ENCODE measurements around the gene CACNA1A.

The CACNA1A gene

DNA sequence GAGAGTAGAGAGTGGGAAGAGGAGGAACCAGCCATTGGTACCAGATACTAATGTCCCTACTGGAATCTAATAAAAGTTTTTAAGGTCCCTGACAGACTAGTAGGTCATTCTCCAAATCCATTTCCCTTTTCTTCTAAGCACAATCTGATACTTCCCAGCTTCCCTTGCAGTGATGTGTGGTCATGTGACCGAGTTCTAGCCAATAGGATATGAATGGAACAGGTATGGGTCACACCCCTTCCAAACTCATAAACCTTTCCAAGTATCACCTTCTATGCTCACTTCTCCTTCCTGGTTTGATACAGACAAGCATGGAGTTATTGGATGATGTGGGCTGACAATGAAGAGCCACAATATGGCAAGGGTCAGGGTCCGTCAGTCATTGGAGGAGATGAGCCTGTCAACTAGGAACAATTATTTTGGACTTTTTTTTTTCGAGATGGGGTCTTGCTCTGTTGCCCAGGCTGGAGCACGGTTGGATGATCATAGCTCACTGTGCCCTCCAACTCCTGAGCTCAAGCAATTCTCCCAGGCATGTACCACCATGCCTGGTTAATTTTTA, 54.8 kb downstream of the CACNA1A start:
- H3K27ac ChIP-seq = no peak overlapping the region
- in situ Hi-C loops (cut with HindIII; ENCODE audit: low pct_ligation_motif_present, low sequenced_read_pairs) = no loop called here
- no peaks in the 10 kb centered on the region for H3K27me3 ChIP-seq (replicated peaks)
- TF ChIP-seq, protein P1, sequence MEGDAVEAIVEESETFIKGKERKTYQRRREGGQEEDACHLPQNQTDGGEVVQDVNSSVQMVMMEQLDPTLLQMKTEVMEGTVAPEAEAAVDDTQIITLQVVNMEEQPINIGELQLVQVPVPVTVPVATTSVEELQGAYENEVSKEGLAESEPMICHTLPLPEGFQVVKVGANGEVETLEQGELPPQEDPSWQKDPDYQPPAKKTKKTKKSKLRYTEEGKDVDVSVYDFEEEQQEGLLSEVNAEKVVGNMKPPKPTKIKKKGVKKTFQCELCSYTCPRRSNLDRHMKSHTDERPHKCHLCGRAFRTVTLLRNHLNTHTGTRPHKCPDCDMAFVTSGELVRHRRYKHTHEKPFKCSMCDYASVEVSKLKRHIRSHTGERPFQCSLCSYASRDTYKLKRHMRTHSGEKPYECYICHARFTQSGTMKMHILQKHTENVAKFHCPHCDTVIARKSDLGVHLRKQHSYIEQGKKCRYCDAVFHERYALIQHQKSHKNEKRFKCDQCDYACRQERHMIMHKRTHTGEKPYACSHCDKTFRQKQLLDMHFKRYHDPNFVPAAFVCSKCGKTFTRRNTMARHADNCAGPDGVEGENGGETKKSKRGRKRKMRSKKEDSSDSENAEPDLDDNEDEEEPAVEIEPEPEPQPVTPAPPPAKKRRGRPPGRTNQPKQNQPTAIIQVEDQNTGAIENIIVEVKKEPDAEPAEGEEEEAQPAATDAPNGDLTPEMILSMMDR (IDR thresholded peaks at IDR 0.05; ENCODE audit: low read depth, low read length, missing control alignments) = no peak
- no peaks in the 10 kb centered on the region for H3K36me3 ChIP-seq (replicated peaks)
- no peak for DNase-seq
- H3K4me3 ChIP-seq (ENCODE audit: low read depth, low read length) = no peak overlapping the region

- H3K27ac ChIP-seq = no peak overlapping the region
- in situ Hi-C loops (cut with HindIII; ENCODE audit: low pct_ligation_motif_present, low sequenced_read_pairs) = no loop called here
- no peak overlapping the region for H3K4me3 ChIP-seq (ENCODE audit: low read depth, low read length)
- no peaks in the 10 kb centered on the region for H3K27me3 ChIP-seq (replicated peaks)
- TF ChIP-seq, protein P1 (IDR thresholded peaks at IDR 0.05; ENCODE audit: low read depth, low read length, missing control alignments) = no peak
- H3K36me3 ChIP-seq (replicated peaks) = no peaks in the 10 kb centered on the region
- no peak for DNase-seq
Observed at GRCh38 chr19:13447978-13448377, 58.3 kb downstream of the CACNA1A start.

DNA sequence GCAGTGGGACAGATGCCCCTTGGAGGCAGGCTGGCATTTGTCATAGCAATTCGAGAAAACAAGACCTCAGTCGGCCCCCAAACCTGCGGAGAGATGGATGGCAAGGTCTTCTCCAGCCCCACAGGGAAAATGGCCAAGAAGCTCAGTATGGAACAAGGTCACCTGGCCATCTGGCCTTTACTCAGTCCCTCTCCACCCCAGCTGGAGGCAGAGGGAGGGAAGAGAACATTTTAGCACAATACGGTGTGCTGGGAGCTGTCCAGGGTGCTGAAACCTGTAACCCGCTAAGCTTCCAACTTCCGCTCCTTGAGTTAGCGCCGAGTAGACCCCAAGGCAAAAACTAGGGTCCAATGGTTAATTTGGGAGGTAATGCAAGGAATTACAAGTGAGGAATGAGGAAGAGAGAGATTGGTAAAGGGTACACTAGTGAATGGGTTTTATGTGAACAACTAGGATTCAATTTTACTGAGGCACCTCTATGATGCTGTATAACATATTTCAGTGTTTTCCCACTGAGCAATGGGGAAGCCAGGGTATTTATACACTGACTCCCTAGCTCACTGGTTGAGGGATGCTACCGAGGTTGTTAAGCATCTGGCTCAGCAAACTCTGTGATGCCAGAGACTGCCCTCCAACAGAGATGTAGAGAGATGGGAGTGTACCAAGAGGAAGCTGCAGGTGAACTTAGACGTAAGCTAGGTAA, 64.3 kb downstream of the CACNA1A start:
- H3K27ac ChIP-seq = no peak overlapping the region
- peak; percentile 13 for DNase-seq
- TF ChIP-seq, protein P1 (IDR thresholded peaks at IDR 0.05; ENCODE audit: low read depth, low read length, missing control alignments) = no peak
- no peaks in the 10 kb centered on the region for H3K36me3 ChIP-seq (replicated peaks)
- H3K4me3 ChIP-seq (ENCODE audit: low read depth, low read length) = no peak overlapping the region
- H3K27me3 ChIP-seq (replicated peaks) = no peaks in the 10 kb centered on the region
- in situ Hi-C loops (cut with HindIII; ENCODE audit: low pct_ligation_motif_present, low sequenced_read_pairs) = no loop called here

DNA sequence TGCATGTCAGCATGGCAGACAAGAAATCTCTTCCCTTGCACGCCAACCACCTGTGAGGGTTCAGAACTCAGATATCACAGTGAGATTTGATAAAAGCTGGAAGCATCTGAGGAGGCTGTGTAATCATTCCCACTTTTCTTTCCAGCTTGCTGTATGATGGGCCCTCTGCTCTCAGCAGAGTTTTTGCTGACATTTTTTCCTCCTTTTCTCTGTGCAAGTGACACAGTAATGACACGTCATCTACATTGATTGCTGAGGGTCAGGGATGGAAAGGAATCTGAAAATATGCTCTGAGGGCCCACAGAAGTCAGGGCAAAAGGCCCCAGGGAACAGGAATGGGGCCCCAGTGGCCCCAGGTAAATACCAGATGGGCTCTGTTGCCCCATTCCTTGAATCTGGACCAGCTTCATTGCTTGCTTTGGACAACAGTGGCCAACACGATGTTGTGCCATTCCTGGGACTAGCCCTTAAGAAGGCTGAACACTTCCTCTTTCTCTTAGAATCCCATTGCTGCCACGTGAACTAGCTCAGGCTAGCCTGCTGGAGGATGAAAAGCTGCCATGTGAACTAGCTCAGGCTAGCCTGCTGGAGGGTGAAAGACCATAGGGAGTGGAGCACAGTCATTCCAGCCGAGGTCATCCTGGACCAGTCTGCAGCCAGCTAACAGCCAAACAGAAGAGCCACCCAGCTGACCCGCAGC, 68.2 kb downstream of the CACNA1A start:
- no peaks in the 10 kb centered on the region for H3K36me3 ChIP-seq (replicated peaks)
- DNase-seq = no peak
- H3K27me3 ChIP-seq (replicated peaks) = no peaks in the 10 kb centered on the region
- H3K4me3 ChIP-seq (ENCODE audit: low read depth, low read length) = no peak overlapping the region
- H3K27ac ChIP-seq = no peak overlapping the region
- TF ChIP-seq, protein P1 (IDR thresholded peaks at IDR 0.05; ENCODE audit: low read depth, low read length, missing control alignments) = no peak
- in situ Hi-C loops (cut with HindIII; ENCODE audit: low pct_ligation_motif_present, low sequenced_read_pairs) = no loop called here

DNA sequence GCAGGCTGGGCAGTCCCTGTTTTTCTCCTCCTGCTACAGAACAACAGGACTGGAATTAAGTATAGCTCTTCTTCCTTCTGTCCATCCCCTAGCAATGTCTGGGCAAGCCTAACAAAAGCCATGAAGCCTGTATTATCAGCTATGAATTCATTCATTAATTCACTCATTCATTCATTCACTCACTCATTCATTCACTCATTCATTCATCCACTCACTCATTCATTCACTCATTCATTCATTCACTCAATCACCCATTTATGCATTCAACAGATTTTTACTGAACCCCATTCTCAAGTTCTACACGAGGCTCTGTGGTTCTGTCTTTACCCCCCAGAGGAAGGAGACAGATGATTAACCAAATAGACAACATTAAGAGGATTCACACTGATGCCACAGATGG, 69.9 kb downstream of the CACNA1A start:
- H3K4me3 ChIP-seq (ENCODE audit: low read depth, low read length) = no peak overlapping the region
- H3K27me3 ChIP-seq (replicated peaks) = no peaks in the 10 kb centered on the region
- DNase-seq = no peak
- H3K36me3 ChIP-seq (replicated peaks) = no peaks in the 10 kb centered on the region
- in situ Hi-C loops (cut with HindIII; ENCODE audit: low pct_ligation_motif_present, low sequenced_read_pairs) = no loop called here
- TF ChIP-seq, protein P1 (IDR thresholded peaks at IDR 0.05; ENCODE audit: low read depth, low read length, missing control alignments) = no peak
- H3K27ac ChIP-seq = no peak overlapping the region

Measured in brain microvascular endothelial cell (primary cell).